ENCODE measurements around the gene SEL1L3. TPM values are rescaled to one million over a fixed set of nuclear protein-coding genes. Genes with fewer than 3 reads are reported as not detected.

Gene SEL1L3
- total RNA-seq, 1 experiment from 2014 or later: 48.3 TPM

DNA sequence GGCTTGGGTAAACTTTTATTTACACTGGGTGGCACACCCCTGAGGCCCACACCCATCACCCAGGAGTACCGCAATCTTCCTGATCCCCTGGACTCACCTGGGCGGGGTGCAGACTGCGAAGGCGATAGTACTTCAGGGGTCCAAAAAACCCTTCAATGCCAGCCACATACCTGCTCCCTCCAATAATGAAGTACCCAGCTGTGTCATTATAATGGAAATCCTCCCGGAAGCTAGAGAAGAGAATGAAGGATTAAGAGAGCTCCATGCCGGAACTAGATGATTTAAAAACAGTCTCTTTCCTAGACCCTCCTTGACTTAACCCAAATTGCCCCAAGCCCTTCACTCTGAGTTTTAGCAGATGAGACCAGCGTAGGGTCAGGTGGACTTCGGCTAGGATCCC, 40.9 kb downstream of the SEL1L3 start:
- Histone ChIP-seq H3T11ph (ENCODE audit: low read length) (no peak overlapping the region), H2BK120ac (ENCODE audit: low read depth, low read length, poor library complexity, severe bottlenecking) (no peak overlapping the region)

More for the DNA sequence above, 40.9 kb downstream of the SEL1L3 start:
- Histone ChIP-seq H3K4ac (ENCODE audit: low read depth, low read length) (no peak overlapping the region), H3K56ac (ENCODE audit: insufficient read length, low read depth, low read length) (no peak overlapping the region), H3K23ac (ENCODE audit: insufficient read length, low read depth, low read length) (no peak overlapping the region), H3K9ac (ENCODE audit: extremely low read depth, insufficient read length, low read length) (no peak overlapping the region), H2AFZ (ENCODE audit: low read length) (no peak overlapping the region), H2AK5ac (ENCODE audit: insufficient read length, low read length) (no peak overlapping the region), H3K27me3 (ENCODE audit: insufficient read depth, low read length) (no peaks in the 10 kb centered on the region), H3K23me2 (ENCODE audit: insufficient read length, low read depth, low read length, poor library complexity, severe bottlenecking) (no peaks in the 10 kb centered on the region), H3K14ac (ENCODE audit: insufficient read depth, low read length) (no peak overlapping the region), H3K4me1 (ENCODE audit: insufficient read depth, low read length) (peaks cover 9% of the 10 kb centered on the region; the same call in 1 of the 2 replicates), H3K4me2 (ENCODE audit: insufficient read depth, insufficient read length, low read length) (no peak overlapping the region), H2BK12ac (ENCODE audit: insufficient read length, low read depth, low read length) (no peak overlapping the region), H3K18ac (ENCODE audit: insufficient read length, low read depth, low read length) (no peak overlapping the region), H2BK15ac (ENCODE audit: low read depth, low read length) (no peak overlapping the region), H2BK5ac (ENCODE audit: insufficient read length, low read length) (no peak overlapping the region), H4K8ac (replicated peaks; ENCODE audit: insufficient read length, low read depth, low read length) (no peak overlapping the region), H3K27ac (ENCODE audit: insufficient read length, low read depth, low read length) (no peak overlapping the region), H4K5ac (ENCODE audit: insufficient read length, low read depth, low read length) (no peak overlapping the region), H3K79me1 (ENCODE audit: insufficient read depth, low read depth, low read length, poor library complexity, severe bottlenecking) (no peaks in the 10 kb centered on the region), H3K9me3 (ENCODE audit: control insufficient read depth, low read depth, low read length) (no peaks in the 10 kb centered on the region), H2BK20ac (ENCODE audit: low read depth, low read length, poor library complexity, severe bottlenecking) (no peak overlapping the region), H4K91ac (ENCODE audit: insufficient read length, low read depth, low read length) (no peak overlapping the region), H4K20me1 (ENCODE audit: control insufficient read depth, insufficient read depth, insufficient read length) (no peaks in the 10 kb centered on the region), H3K79me2 (ENCODE audit: insufficient read depth, low read length) (no peaks in the 10 kb centered on the region)
- Mint-ChIP-seq H3K27ac (peak overlapping the region; percentile 49 to 93 (median 62); a peak in 5 of 7 replicates), H3K4me3 (no peak overlapping the region; a peak in 2 of 5 replicates), H3K36me3 (ENCODE audit: insufficient read depth in 1 of 3, low read depth in 3 of 3) (peaks cover 15 to 48% (median 40%) of the 10 kb centered on the region in 3 experiments), H3K9me3 (no peaks in the 10 kb centered on the region), H3K27me3 (ENCODE audit: low read depth) (no peaks in the 10 kb centered on the region), H3K4me1 (peaks cover 27 to 30% of the 10 kb centered on the region in 2 experiments)
- TF ChIP-seq, protein P1, sequence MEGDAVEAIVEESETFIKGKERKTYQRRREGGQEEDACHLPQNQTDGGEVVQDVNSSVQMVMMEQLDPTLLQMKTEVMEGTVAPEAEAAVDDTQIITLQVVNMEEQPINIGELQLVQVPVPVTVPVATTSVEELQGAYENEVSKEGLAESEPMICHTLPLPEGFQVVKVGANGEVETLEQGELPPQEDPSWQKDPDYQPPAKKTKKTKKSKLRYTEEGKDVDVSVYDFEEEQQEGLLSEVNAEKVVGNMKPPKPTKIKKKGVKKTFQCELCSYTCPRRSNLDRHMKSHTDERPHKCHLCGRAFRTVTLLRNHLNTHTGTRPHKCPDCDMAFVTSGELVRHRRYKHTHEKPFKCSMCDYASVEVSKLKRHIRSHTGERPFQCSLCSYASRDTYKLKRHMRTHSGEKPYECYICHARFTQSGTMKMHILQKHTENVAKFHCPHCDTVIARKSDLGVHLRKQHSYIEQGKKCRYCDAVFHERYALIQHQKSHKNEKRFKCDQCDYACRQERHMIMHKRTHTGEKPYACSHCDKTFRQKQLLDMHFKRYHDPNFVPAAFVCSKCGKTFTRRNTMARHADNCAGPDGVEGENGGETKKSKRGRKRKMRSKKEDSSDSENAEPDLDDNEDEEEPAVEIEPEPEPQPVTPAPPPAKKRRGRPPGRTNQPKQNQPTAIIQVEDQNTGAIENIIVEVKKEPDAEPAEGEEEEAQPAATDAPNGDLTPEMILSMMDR (conservative IDR thresholded peaks at IDR 0.05): no peak
- no peak for DNase-seq
- WGBS (ENCODE audit: extremely low coverage, insufficient read length, low lambda C conversion rate): no CpG with 5 or more reads among the region's 8 CpGs

All from H9 (cell line).